NT2/D1 (cell line): Measurements from ENCODE around the gene DIAPH3.

Experiments
- DNase-seq: peaks from one replicate; pipeline ENCODE4 v3.0.0-alpha.2; 2011; ENCODE audit warnings: low read depth, low spot score
- H3K27me3 ChIP-seq: 2 replicates; pipeline ENCODE4 v1.6.0; 2011; ENCODE audit warnings: mild to moderate bottlenecking; ENCODE audit not compliant: insufficient read length, insufficient read depth
- H3K36me3 ChIP-seq: 2 replicates; pipeline ENCODE4 v1.6.1; 2011; ENCODE audit warnings: mild to moderate bottlenecking, low read length, mixed read lengths; ENCODE audit not compliant: insufficient read depth, insufficient read length
- H3K4me1 ChIP-seq: 2 replicates; pipeline ENCODE4 v1.5.1; 2011; ENCODE audit not compliant: insufficient read depth, insufficient read length
- H3K4me3 ChIP-seq: 2 replicates; pipeline ENCODE4 v1.5.1; 2011; ENCODE audit warnings: low read depth; ENCODE audit not compliant: insufficient read length
- H3K9ac ChIP-seq: 2 replicates; pipeline ENCODE4 v1.6.0; 2011; ENCODE audit warnings: low read depth; ENCODE audit not compliant: insufficient read length
- H3K9me3 ChIP-seq: 2 replicates; pipeline ENCODE4 v1.5.1; 2011; ENCODE audit warnings: mild to moderate bottlenecking, low read length; ENCODE audit not compliant: insufficient read depth
- SUZ12 ChIP-seq: IDR thresholded peaks from 2 replicates; pipeline ENCODE4 v1.6.1; 2011; ENCODE audit not compliant: insufficient read length, insufficient read depth; ENCODE audit errors: extremely low read depth
- YY1 ChIP-seq: IDR thresholded peaks from 2 replicates; pipeline ENCODE4 v1.6.1; 2011; ENCODE audit not compliant: insufficient read length, insufficient read depth
- ZNF274 ChIP-seq: IDR thresholded peaks from 2 replicates; pipeline ENCODE4 v1.6.1; 2011; ENCODE audit warnings: mild to moderate bottlenecking, low read depth, low read length

The DIAPH3 gene

GRCh38 chr13:59839186-59839585 lies 324.5 kb downstream of the DIAPH3 start:
- Histone ChIP-seq H3K27me3 (no peaks in the 10 kb centered on the region), H3K4me1 (no peaks in the 10 kb centered on the region), H3K9me3 (no peaks in the 10 kb centered on the region), H3K9ac (no peak overlapping the region), H3K36me3 (no peaks in the 10 kb centered on the region), H3K4me3 (no peak overlapping the region)
- DNase-seq: no peak
- TF ChIP-seq YY1: no peak
- TF ChIP-seq SUZ12: no peak
- TF ChIP-seq ZNF274: no peak

- Histone ChIP-seq H3K9ac (no peak overlapping the region), H3K27me3 (no peaks in the 10 kb centered on the region), H3K4me3 (no peak overlapping the region), H3K9me3 (no peaks in the 10 kb centered on the region), H3K4me1 (no peaks in the 10 kb centered on the region), H3K36me3 (no peaks in the 10 kb centered on the region)
- TF ChIP-seq ZNF274 (no peak), SUZ12 (no peak), YY1 (no peak)
- no peak for DNase-seq
Observed at GRCh38 chr13:59837101-59837500, 326.6 kb downstream of the DIAPH3 start.

GRCh38 chr13:59835569-59835968 lies 328.2 kb downstream of the DIAPH3 start:
- no peak overlapping the region for H3K4me3 ChIP-seq
- H3K9ac ChIP-seq: no peak overlapping the region
- no peaks in the 10 kb centered on the region for H3K9me3 ChIP-seq
- H3K4me1 ChIP-seq: no peaks in the 10 kb centered on the region
- H3K27me3 ChIP-seq: no peaks in the 10 kb centered on the region
- DNase-seq: no peak
- H3K36me3 ChIP-seq: no peaks in the 10 kb centered on the region
- TF ChIP-seq ZNF274 (no peak), SUZ12 (no peak), YY1 (no peak)

- Histone ChIP-seq H3K27me3 (no peaks in the 10 kb centered on the region), H3K9me3 (no peaks in the 10 kb centered on the region), H3K4me1 (no peaks in the 10 kb centered on the region), H3K4me3 (no peak overlapping the region), H3K9ac (no peak overlapping the region), H3K36me3 (no peaks in the 10 kb centered on the region)
- TF ChIP-seq YY1: no peak
- TF ChIP-seq SUZ12: no peak
- no peak for TF ChIP-seq ZNF274
- no peak for DNase-seq
Observed at GRCh38 chr13:59834801-59835200, 328.9 kb downstream of the DIAPH3 start.

- Histone ChIP-seq H3K4me1 (no peaks in the 10 kb centered on the region), H3K9me3 (no peaks in the 10 kb centered on the region), H3K9ac (no peak overlapping the region), H3K36me3 (no peaks in the 10 kb centered on the region), H3K4me3 (no peak overlapping the region), H3K27me3 (no peaks in the 10 kb centered on the region)
- DNase-seq: no peak
- TF ChIP-seq YY1: no peak
- TF ChIP-seq SUZ12: no peak
- no peak for TF ChIP-seq ZNF274
Observed at GRCh38 chr13:59829690-59830089, 334.0 kb downstream of the DIAPH3 start.

GRCh38 chr13:59823486-59823885 lies 340.2 kb downstream of the DIAPH3 start:
- Histone ChIP-seq H3K4me1 (no peaks in the 10 kb centered on the region), H3K27me3 (no peaks in the 10 kb centered on the region), H3K9me3 (no peaks in the 10 kb centered on the region), H3K9ac (no peak overlapping the region), H3K4me3 (no peak overlapping the region), H3K36me3 (no peaks in the 10 kb centered on the region)
- DNase-seq: no peak
- TF ChIP-seq SUZ12: no peak
- TF ChIP-seq ZNF274: no peak
- no peak for TF ChIP-seq YY1

- H3K9me3 ChIP-seq: no peaks in the 10 kb centered on the region
- no peak overlapping the region for H3K4me3 ChIP-seq
- H3K4me1 ChIP-seq: no peaks in the 10 kb centered on the region
- no peak for TF ChIP-seq SUZ12
- TF ChIP-seq ZNF274: no peak
- TF ChIP-seq YY1: no peak
- no peaks in the 10 kb centered on the region for H3K36me3 ChIP-seq
- H3K9ac ChIP-seq: no peak overlapping the region
- H3K27me3 ChIP-seq: no peaks in the 10 kb centered on the region
- DNase-seq: no peak
Observed at GRCh38 chr13:59809564-59809963, 354.2 kb downstream of the DIAPH3 start.
